HG03442 (cell line): Measurements from ENCODE around the gene FADD.
A peak's percentile ranks its signal among the peaks of the same experiment; 100 is the strongest.
"Not testable (repeated sequence)": the region's sequence is repeated elsewhere in the genome, so short reads cannot be mapped to it uniquely, and the experiment has no call there.

ENCODE experiments used
- ATAC-seq: cut with Tn5 transposase; IDR thresholded peaks from one replicate; pipeline ENCODE4 v1.9.1; 2021; ENCODE audit warnings: mild to moderate bottlenecking, moderate library complexity; ENCODE audit not compliant: unreplicated experiment

Gene FADD

GRCh38 chr11:70203751-70204465 is 812 bp downstream of the FADD start:
- ATAC-seq: peak; percentile 33

DNA sequence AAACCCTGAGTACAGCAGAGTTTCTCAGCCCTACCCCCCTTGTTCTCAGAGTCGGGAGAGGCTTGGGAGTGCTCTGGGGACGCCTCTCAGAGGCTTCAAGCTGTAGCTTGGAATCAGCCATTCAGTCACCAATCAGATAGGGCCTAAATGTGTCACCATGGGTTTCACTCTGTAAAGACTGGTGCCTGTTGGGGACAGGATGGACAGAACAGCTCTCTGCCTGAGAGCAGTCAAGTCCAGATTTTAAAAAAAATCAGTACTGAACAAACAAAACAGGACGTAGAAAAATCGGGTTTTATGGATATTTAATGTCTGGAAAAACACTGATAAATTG is 1.3 kb downstream of the FADD start:
- no peak for ATAC-seq

- ATAC-seq: no peak
Observed at GRCh38 chr11:70205049-70205725, 2.1 kb downstream of the FADD start.

DNA sequence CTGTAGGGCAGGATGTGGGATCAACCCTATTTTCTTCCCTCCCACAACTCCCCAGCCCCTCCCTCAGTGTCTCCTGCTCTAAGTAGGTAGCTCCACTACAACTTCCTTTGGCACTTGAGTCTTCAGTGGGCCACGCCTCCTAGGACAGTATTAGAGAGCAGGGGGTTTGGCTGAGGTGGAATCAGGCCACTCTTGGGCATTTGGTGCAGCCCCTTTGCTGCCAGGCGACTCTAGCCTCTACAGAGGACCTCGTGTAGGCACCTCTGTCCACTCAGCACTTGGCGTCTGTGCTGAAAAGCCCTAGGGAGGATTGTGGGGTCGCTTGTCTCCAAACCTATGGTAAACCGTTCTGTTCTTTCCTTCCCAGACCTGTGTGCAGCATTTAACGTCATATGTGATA is 2.7 kb downstream of the FADD start:
- ATAC-seq: no peak

DNA sequence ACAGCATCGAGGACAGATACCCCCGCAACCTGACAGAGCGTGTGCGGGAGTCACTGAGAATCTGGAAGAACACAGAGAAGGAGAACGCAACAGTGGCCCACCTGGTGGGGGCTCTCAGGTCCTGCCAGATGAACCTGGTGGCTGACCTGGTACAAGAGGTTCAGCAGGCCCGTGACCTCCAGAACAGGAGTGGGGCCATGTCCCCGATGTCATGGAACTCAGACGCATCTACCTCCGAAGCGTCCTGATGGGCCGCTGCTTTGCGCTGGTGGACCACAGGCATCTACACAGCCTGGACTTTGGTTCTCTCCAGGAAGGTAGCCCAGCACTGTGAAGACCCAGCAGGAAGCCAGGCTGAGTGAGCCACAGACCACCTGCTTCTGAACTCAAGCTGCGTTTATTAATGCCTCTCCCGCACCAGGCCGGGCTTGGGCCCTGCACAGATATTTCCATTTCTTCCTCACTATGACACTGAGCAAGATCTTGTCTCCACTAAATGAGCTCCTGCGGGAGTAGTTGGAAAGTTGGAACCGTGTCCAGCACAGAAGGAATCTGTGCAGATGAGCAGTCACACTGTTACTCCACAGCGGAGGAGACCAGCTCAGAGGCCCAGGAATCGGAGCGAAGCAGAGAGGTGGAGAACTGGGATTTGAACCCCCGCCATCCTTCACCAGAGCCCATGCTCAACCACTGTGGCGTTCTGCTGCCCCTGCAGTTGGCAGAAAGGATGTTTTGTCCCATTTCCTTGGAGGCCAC is 3.3 kb downstream of the FADD start:
- no peak for ATAC-seq

- ATAC-seq: no peak
Observed at GRCh38 chr11:70206982-70207376, 3.9 kb downstream of the FADD start.

- ATAC-seq: no peak
Observed at GRCh38 chr11:70207531-70208131, 4.5 kb downstream of the FADD start.

DNA sequence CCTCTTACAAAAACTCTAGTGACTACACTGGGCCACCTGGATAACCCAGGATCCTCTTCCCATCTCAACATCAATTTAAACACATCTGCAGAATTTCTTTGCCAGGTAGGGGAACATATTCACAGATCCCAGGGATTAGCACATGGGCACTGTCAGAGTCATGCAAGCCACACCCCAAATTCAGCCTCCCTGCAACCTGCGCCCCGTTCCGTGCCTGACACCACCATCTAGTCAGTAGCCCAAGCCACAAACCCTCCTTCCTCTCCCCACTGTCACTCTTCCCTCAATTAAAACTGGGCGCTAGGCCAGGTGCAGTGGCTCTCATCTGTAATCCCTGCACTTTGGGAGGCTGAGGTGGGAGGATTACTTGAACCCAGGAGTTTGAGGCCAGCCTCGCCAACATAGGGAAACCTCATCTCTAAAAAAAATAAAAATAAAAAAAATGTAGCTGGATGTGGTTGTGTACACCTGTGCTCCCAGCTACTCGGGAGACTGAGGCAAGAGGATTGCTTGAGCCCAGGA is 6.4 kb downstream of the FADD start:
- no peak for ATAC-seq

DNA sequence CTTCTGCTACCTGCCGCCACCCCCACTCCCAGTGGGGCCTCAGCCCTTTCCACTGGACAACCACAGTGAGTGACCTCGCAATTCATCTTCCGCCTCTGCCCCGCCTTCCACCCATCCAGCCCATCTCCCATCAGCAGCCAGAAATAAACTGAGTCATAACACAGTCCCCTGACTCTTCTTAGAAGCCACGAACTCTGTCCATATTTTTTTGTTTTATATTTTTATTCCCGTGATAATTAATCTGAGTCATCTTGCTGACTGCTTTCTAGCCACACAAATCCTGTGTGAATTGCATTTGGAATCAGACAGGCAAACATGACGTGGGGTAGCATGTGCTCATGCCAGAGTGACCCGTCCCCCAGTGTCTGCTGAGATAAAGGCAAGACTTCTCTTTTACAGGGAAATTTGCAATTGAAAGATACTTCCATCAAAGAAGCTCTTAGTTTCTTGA is 7.0 kb downstream of the FADD start:
- no peak for ATAC-seq

GRCh38 chr11:70210530-70210929 is 7.4 kb downstream of the FADD start:
- ATAC-seq: no peak

GRCh38 chr11:70212227-70212811 is 9.2 kb downstream of the FADD start:
- ATAC-seq: no peak

- ATAC-seq: not testable (repeated sequence)
Observed at GRCh38 chr11:70217388-70217787, 14.3 kb downstream of the FADD start.

GRCh38 chr11:70218076-70218475 is 15.0 kb downstream of the FADD start:
- not testable (repeated sequence) for ATAC-seq

GRCh38 chr11:70220136-70220535 is 17.0 kb downstream of the FADD start:
- no peak for ATAC-seq

DNA sequence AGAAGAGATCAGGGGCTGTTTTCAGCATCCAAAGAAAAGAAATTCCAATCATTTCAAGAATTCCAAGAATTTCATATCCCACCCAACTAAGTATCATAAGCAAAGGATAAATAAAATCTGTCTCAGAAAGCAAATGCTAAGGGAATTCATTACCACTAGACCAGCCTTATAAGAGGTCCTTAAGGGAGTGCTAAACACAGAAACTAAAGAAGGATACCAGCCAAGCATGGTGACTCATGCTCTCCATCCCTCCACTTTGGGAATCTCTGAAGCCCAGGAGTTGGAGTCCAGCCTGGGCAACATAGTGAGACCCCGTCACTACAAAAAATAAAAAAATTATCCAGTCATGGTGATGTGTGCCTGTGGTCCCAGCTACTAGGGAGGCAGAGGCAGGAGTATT is 17.8 kb downstream of the FADD start:
- no peak for ATAC-seq

DNA sequence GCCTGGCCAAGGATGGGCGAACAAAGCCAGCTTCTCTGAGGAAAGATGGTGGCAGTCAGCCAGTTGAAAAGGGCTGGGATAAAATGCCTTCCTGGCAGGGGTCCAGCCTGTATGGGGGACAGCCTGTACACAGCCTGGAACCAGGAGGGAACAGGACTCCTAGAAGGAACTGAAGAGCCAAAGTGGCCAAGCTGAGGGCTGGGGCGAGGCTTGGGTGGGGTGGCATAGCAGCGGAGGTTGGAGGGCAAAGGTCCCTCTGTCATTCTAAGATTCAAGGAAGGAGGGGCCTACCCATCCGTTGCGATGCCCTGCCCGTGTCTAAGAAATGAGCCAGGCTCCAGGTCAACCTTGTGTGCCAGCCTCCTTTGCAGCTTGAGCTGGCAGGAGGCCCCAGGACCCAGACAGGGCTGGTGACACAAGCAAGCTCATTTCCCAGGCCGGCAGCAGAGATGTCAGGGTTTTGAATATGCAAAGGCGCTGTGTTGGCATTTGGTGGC is 22.6 kb downstream of the FADD start:
- ATAC-seq: no peak

DNA sequence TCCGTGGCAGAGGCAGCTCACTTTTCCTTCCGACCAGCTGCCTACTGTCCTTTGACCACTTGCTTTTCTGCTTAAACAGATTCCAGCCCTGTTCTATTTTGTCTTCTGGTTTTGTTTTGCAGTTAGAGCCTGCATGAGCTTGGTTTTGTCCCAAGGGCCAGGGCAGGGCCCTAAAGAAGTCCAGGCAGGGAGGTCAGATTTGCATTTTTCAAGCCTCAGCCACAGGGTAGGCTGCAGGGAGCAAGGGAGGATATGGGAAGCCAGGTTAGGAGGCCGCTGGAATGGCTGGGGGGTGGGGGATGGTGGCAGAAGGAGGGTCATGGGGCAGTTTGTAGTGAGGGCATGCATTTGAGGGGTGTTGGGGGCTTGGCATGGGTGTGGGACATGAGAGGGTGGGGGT is 23.1 kb downstream of the FADD start:
- no peak for ATAC-seq

DNA sequence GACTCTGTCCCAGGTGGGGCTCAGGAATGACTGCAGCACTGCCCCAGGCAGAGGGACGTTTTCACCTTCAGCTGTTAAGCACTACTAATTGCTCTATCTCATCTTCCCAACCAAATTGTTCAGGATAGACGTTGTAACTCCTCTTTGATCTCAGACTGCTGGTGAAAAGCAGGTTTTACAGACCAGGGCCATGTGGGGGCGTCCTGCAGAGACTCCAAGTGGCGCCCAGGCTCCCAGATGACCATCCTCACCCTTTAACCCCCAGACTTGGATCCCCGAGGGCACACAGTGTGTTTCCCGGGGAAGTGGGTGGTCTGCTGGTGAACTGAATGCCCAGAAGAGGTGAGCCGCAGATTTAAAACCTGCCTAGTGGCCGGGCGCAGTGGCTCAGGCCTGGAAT is 23.9 kb downstream of the FADD start:
- ATAC-seq: no peak

DNA sequence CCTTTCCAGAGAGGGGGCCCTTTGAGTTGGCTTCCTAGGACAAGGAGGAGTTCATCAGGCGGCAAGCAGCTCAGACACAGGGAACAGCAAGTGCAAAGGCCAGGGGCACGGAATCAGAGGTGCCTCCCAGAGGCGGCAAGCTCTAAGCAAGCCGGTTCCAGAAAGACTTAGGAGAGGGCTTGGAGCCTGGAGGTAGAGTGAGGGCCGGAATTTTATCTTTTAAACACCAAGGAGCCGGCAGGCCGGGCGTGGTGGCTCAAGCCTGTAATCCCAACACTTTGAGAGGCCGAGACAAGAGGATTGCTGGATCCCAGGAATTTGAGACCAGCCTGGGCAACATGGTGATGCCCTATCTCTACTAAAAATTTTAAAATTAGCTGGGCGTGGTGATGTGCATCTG is 26.6 kb downstream of the FADD start:
- no peak for ATAC-seq

DNA sequence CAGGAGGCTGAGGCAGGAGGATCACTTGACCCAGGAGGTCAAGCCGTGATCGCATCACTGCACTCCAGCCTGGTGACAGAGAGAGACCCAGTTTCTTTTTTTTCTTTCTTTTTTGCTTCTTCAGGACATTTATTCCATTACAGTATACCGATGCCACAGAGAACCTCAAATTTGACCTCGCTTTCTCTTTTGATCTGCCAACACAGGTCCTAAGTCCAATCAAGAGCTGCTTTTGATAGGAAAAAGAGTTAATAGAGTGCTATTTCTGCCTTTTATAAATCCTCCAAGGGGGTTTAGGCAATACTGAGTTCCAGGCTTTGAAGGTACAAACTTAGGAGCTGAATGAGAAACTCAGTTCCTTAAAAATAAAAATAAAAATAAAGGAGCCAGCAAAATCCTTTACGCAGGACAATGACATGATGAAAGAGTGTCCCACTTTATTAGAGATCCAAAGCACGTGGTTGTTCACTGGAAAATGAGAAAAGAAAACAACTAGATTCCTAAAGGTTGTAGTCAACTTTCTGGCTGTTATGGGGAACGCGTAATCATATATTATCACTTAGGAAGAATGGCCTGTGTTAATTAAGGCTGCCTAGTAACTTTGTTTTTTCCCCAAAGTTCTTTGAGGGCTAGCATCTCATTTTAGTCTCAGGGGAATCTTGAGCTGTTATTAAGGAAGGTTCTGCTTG is 27.2 kb downstream of the FADD start:
- no peak for ATAC-seq
